Fibroblast of skin of right biceps (primary cell): ENCODE results near the gene GAK.

Source experiments
- DNase-seq: peaks from one replicate; pipeline ENCODE4 v3.0.0-alpha.2; 2013

Gene GAK

GRCh38 chr4:887034-887763 lies 44.9 kb downstream of the GAK start:
- no peak for DNase-seq

DNA sequence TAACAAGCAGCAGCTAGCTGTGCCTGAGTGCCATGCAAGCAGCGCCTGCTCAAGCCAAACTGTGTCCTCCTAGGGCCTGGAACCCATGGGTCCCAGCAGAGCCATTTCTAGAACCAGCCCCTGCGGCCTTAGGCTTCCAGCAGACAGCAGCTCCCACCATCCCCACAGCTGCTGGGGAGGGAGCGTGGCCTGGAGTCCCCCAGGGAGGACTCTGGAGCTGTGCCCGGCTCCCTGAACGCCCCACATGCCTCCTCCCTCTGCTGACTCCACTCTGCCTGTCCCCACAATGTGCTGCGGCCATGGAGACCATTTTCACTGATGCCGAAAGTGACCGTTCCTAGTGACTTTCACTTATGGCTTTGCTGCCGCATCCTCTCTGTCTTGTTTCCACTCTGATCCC lies 45.9 kb downstream of the GAK start:
- no peak for DNase-seq

DNA sequence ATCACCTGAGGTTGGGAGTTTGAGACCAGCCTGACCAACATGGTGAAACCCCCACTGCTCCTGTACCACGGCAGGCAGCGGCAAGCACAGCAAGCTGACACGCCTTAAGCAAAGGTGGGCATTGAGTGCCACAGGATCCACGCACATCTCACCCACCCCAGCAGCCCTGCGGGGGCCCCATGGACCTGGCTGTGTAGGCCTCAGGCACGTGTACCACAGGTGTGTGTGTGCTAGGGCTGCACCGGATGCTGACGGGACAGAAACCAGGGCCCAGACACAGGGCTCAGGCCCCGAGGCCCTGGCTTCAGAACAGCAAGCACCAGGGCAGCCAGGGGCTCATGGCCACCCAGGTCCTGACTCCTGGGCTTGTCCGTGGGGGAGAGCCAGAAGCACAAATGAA lies 46.8 kb downstream of the GAK start:
- DNase-seq = no peak

DNA sequence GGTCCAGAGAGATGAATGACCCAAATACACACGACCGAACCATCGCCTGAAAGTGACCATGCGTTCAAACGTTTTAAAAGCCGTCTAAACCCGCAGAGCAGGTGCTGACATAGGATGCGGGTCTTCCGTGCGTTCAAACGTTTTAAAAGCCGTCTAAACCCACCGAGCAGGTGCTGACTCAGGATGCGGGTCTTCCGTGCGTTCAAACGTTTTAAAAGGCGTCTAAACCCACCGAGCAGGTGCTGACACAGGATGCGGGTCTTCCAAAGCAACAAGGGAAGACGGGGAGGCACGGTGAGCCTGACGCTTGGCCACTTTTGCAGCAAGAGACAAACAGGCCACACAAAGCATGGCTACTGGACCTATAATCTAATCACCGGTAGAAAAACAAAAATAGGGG lies 47.2 kb downstream of the GAK start:
- no peak for DNase-seq

DNA sequence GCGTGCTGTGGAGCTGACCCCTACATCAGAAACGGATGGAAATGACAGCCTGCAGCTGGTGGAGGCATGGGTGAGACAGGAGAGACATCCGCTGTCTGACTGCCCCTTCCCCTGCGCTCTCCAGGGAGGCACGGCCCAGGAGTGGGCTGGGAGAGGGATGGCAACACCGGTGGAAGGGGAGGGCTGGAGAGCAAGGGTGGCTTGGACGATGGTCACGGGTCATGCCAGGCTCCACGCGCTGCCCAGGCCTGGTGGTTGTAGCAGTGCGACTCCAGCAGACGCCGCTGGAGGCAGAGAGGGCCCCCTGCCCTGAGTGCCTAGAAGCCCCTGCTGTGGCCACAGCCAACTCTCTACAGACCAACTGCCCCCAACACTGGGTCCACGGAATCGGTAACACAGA lies 47.9 kb downstream of the GAK start:
- DNase-seq = no peak

DNA sequence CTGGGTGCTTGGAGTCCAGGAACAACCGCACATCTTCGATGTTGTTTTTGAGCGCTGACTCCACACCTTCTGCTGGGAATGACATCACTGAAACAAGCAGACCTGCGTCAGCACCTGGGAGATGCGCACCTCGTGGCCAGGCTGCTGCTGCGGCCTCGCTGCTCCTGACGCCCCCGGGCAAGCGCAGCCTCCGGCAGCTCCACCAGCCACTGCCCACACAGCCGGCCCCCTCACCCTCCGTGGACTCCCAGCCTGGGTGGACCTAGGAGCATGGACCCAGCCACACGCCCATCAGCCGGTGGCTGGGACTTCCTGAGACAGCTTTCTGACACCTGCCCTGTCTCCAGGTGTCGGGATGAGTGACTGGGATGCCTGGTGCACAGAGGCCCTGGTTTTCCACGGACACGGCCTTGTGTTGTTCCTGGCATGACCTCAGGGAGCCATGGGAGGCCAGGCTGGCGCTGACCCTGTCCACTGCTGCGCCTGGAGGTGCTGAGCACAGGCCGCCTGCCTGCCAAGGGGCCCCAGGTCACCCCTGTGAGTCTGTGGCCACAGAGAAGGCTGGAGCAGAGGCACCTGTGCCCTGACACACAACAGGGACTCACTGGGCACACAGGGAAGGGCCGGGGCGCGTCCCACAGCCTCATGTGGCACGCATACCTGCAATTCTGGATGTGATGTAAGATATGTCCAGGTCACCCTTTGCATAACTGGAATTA lies 48.6 kb downstream of the GAK start:
- no peak for DNase-seq

DNA sequence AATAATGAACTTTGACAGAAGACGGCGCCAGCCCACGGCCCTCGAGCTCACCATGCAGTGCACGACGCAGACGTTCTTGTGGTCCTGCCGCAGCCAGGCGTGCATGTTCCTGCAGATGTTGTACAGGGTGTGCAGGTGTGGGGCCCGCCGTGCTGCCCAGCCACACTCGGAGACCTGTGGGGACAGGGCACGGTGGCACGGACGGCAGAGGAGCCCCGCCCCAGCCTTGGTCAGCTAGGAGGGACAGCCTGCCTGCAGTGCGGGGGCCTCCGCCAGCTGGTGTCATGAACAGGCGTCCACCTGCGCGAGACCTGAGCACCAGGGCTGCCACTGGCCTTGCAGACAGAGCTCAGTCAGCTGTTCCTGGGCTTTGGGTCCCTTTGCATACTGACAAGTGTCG lies 49.5 kb downstream of the GAK start:
- DNase-seq = no peak

- no peak for DNase-seq
Measured at GRCh38 chr4:881709-882108, 50.4 kb downstream of the GAK start.

DNA sequence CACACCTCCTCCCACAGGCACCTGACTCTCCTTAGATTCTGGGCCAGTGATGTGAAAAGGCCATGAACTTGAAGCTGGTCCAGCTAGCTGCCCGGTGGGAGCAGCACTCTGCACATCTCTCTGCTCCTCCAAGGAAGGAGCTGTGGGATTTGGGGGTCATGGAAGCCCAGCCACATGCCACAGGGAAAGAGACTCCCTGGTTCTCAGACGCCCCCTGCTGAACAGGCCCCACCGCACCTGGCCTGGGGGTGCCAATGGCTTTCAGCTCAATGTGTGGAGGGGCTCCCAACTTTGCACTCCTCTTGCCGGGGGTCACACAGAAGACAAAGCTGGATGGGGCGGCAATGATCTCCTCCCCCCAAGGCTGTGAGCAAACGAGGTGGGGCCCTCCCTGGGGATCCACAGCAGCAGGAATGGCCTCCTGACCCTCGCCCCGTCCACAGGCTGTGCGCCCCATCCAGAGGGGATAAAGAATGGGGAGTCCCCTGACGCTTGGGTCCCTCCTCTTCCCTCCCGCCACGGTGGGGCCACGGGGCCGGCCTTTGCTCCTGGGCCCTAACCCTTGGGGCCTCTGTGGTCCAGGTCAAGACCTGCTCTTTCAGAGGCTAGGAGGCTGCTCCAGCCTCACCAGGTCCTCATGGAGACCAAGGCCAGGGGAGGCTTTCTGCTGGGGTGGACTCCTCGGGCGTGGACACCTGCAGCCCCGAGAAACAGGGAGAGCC lies 51.3 kb downstream of the GAK start:
- no peak for DNase-seq

GRCh38 chr4:879729-880077 lies 52.4 kb downstream of the GAK start:
- DNase-seq = no peak

- no peak for DNase-seq
Measured at GRCh38 chr4:878796-879728, 53.1 kb downstream of the GAK start.

- DNase-seq = no peak
Measured at GRCh38 chr4:877502-877901, 54.6 kb downstream of the GAK start.

GRCh38 chr4:876780-877179 lies 55.3 kb downstream of the GAK start:
- no peak for DNase-seq

DNA sequence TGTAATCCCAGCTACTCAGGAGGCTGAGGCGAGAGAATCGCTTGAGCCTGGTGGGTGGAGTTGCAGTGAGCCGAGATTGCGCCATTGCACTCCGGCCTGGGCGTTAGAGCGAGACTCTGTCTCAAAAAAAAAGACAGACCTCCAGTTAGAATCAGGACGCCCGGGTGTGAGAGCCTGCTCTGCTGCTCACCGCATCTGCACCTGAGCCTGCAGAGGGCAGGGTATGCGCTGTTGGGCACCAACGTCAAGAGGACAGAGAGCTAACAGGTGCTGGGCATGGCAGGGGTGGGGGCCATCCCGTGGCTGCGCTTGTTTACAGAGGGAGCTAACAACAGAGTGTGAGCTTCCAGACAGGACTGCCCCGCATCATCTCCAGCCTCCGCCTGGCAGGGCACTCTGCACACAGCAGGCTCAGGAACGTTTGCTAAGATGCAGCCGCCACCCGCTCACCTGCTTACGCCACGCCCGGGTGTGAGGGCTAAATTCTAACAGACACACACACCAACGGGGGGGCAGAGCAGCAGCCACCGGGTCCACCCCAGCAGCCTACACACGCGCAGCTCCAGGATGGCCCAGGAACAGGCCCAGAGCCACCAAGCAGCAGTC lies 56.2 kb downstream of the GAK start:
- DNase-seq = no peak

DNA sequence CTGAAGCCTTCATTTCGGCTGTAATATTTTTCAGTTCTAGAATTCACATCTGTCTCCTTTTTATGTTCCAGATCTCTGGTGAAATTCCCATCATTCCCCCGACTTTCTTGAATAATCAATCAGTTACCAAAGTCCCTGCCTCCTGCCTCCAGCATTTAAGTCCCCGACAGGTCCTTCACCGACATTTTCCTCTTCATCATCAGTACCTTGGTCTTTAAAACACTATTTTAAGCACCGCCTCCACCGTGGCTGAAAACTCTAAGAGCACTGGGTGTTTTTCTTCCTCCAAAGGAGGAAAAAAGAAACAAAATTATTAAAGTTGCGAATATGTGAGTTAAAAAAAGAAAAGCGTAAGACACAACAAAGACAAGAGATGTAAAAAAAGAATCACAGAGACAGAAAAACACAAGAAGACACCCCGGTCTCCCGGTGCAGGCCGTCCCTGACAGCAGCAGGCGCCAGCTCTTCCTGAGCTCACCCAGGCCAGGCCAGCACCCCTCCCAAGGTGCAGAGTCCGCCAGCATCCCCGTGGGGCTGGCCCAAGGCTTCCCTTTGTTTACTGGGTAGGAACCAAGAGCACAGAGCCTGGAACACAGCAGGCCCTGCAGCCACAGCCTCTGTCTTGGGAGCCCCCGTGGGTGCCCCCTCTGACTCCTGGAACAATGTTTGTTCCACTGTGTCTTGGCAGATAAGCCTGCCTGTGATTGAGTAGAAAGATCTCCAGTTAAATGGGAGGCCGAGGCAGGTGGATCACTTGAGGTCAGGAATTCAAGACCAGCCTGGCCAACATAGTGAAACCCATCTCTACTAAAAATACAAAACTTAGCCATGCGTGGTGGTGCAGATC lies 56.9 kb downstream of the GAK start:
- DNase-seq = no peak

DNA sequence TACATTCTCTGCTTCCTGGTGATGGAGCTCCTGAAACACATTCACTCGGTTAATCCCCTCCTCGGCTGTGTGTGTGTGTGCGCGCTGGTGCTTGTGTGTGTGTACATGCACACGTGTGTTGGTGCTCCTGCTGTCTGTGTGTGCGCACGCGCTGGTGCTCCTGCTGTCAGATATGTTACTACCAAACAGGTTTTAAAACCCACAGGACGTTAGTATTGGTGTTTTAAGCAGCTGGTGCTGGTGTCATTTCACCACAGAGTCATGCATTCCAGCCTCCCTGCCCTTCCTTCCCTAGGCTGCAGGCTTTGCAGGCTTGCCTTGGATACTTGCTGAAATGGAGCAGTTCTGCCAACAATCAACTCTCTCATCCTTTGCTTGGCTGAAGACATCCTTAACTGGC lies 58.1 kb downstream of the GAK start:
- no peak for DNase-seq

DNA sequence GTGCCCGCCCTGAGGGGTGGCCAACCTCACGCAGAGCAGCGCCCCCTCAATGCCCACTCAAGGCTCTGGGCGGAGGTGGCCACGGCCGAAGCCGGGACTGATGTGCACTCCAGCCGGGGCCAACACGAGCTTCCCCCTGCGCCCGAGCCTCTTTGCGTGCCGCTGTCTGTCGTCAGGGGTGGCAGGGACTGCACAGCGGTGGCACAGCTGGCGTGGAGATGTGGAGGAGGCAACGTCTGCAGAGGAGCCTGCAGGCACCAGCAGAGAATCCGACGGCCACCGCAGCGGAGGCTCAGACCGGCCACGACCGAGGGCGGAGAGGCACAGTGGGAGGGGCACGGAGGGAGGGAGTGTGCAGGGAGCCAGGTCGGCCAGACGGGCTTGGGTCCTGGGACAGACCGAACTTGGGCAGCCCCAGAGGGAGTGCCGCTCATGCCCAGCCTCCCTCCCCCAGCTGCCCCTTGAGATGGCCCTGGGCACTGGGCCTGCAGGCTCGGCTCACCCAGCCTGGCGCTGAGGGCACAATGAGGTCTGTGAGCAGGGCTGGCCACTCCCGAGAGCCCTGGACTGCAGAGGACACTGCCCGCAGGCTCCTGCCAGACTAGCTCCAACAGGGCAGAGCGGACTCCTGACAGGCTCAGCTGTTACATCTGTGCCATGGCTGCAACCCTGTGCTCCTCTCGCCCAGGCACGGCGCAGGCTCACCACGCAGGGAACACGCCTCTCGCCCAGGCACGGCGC lies 59.7 kb downstream of the GAK start:
- no peak for DNase-seq

DNA sequence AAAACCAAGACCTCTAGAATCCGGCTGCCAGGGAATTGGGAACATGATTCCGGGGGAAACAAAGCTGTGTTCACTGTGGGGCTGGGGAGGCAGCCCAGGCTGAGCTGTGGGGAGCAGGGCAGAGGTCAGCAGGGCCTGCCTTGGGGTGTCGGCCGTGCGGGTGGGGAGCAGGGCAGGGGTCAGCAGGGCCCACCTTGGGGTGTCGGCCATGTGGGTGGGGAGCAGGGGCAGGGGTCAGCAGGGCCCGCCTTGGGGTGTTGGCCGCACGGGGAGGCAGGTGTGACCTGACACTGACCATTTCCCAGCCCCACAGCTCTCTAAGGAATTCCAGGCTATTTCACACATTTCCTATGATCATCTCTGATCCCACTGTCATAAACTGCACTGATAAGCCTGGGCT lies 60.6 kb downstream of the GAK start:
- DNase-seq = no peak

DNA sequence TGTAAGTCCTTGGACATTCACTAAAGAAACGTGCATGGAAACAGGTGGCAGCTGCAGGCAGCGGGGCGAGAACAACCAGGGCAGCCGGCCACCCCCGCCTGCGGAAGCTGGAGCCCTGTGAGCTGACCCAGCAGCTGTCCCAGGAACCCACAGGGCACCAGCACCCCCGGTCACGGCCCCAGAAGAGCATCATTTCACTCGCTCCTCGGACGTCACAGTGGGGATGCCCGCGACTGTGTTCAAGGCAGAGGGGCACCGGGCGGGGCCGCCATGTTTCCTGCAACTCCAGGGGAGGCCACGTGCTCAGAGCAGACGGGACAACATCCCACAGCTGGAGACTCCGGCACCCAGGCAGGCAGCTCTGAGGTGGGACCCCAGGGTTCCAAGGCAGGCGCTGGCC lies 61.2 kb downstream of the GAK start:
- DNase-seq = no peak

- DNase-seq = no peak
Measured at GRCh38 chr4:869776-870175, 62.3 kb downstream of the GAK start.

DNA sequence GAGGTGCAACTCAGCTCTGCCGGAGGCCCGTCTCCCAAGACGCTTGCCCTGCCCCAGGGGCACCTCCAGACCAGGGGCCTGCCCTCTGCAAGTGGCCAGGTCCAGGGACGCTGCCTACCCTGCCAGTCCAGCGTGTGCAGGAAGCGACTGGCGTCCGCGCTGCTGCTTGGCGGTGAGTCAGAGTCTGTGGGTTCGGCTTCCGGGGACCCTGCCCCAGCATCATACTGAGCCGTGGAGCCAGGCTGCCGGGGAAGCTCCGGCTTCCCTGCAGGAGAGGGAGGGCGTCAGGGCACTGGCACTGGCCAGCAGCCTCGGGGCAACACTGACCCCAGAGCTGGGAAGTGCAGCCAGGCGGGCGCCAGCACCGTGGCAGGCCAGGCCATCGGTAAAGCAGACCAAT lies 63.7 kb downstream of the GAK start:
- no peak for DNase-seq
